H1 (cell line): ENCODE measurements around the gene SLC13A5. TPM values are rescaled to one million over a fixed set of nuclear protein-coding genes. Genes with fewer than 3 reads are reported as not detected.

Source experiments
- ASH2L ChIP-seq: fragments of 200-600, 300-600 bp; sonication (generic); IDR thresholded peaks from one replicate; pipeline ENCODE4 v1.7.1; 2017; ENCODE audit warnings: low read length
- CEBPB ChIP-seq: IDR thresholded peaks from 2 replicates; pipeline ENCODE4 v1.6.1; 2012; ENCODE audit warnings: low read depth, low read length
- CHD7 ChIP-seq: fragments of 300-600 bp; sonication (generic); IDR thresholded peaks from 2 replicates; pipeline ENCODE4 v1.7.1; 2012; ENCODE audit warnings: low read length, moderate library complexity, mild to moderate bottlenecking, inconsistent platforms; ENCODE audit not compliant: insufficient replicate concordance
- ZNF274 ChIP-seq: IDR thresholded peaks from 2 replicates; pipeline ENCODE4 v1.7.0; 2012; ENCODE audit warnings: low read length, borderline replicate concordance; ENCODE audit errors: extremely low read depth
- polyA plus RNA-seq, 7 experiments: library from polyadenylated mRNA; depleted of rRNA in 3 of 7; stranded (reverse) in 5 of 7; unstranded in 2 of 7; fragments of >200 nt in 5 of 7; fragments of 200-250 nt in 2 of 7; gene quantifications; 1 replicate in 5 of 7; 2 replicates in 1 of 7; 4 replicates in 1 of 7; pipeline versions ENCODE4 v1.2.1 to v1.2.3, GENCODE V29; 2011 to 2013; ENCODE audit warnings: missing spikeins in 2 of 7, mixed read lengths in 2 of 7
- total RNA-seq: library from RNA; stranded (reverse); fragmentation: NEBNext Ultra II Directional; extraction: Animal tissue kit (Norgen Biotek cat#: 25700); gene quantifications from 2 replicates; pipeline ENCODE4 v1.2.1, GENCODE V29; 2021

The SLC13A5 gene
- total and polyA plus RNA-seq, 2 of the 8 experiments (the other 6 are each of a cell fraction or from before 2014, with no cell fraction given), result 2.1 to 2.6 TPM

DNA sequence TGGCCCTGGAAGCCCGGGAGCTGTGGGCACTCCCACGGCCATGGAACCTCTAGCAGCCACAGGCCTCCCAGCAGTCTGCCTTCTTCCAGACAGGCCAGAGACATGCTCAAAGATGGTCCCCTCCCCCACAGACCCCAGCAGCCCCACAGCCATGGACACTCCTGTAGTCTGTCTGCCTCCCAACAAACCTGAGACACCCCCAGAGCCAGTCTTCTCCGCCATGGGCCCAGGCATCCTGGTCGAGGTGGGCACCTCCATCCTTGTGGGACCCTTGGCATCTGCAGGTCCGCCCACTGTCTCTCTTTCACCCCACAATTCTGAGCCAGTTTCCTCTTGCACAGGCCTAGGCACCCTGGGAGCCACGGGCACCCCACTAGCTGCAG, 75.7 kb downstream of the SLC13A5 start (continued):
- TF ChIP-seq CHD7 (no peak), ASH2L (no peak), CEBPB (no peak), ZNF274 (no peak)
